K562 (cell line): Measurements from ENCODE around the gene EPHB4. TPM values are rescaled to one million over a fixed set of nuclear protein-coding genes. Genes with fewer than 3 reads are reported as not detected.

Experiments used
- ATAC-seq: fragments of 200-7000 bp; cut with Tn5 transposase; 3 replicates; pipeline ENCODE4 v1.9.1; 2020; ENCODE audit warnings: moderate library complexity
- BruUV-seq: library from RNA; stranded (reverse); fragments of 400-500 nt; replicated peaks from 2 replicates; lab custom pipeline; 2021; lab: Mats Ljungman, UMichigan
- CTCF ChIA-PET: fragments of 300-600 bp; formaldehyde crosslinking; extraction: SDS; loops from one replicate; lab custom pipeline; 2021; ENCODE audit warnings: low intra/inter-chr PET ratio; lab: Yijun Ruan, JAX
- POLR2A ChIA-PET: fragments of 300-600, 350-650 bp; sonication (Branson Sonifier 250); formaldehyde crosslinking; extraction: SDS; loops from one replicate; lab custom pipeline; 2021; ENCODE audit warnings: antibody characterized with exemption, inconsistent platforms; lab: Yijun Ruan, JAX
- DNase-seq, 4 experiments: peaks; one replicate each; pipeline versions ENCODE4 v3.0.0 to v3.0.0-alpha.2; 2011 to 2018; ENCODE audit warnings: low spot score in 3 of 4, mixed read lengths in 3 of 4; ENCODE audit errors: extremely low read depth in 1 of 4
- FAIRE-seq: peaks from 2 replicates; lab custom pipeline; 2011; peaks lifted over from hg19 to GRCh38; lab: Jason Lieb, UNC
- H2AFZ ChIP-seq: 2 replicates; pipeline ENCODE4 v1.6.0; 2011; ENCODE audit warnings: low read depth, low read length, control low read depth, inconsistent platforms
- H3K27ac ChIP-seq: fragments of 200-600 bp; 3 replicates; pipeline ENCODE4 v1.8.0; 2011; ENCODE audit warnings: low read depth, mild to moderate bottlenecking, control low read depth, inconsistent platforms, low read length, moderate library complexity, mixed read lengths; ENCODE audit errors: extremely low read depth
- H3K27me3 ChIP-seq, 2 experiments: fragments of 300-600 bp in 1 of 2; 2 replicates in 1 of 2; 3 replicates in 1 of 2; pipeline versions ENCODE4 v1.6.0 to v1.8.0; 2011; ENCODE audit warnings: inconsistent platforms in 2 of 2, low read length in 2 of 2, mild to moderate bottlenecking in 1 of 2, mixed read lengths in 1 of 2, moderate library complexity in 1 of 2; ENCODE audit not compliant: control insufficient read depth in 2 of 2, insufficient read depth in 2 of 2
- H3K36me3 ChIP-seq: fragments of 300-600 bp; 3 replicates; pipeline ENCODE4 v1.8.0; 2011; ENCODE audit warnings: mild to moderate bottlenecking, low read length, inconsistent platforms; ENCODE audit not compliant: control insufficient read depth, insufficient read depth
- H3K4me1 ChIP-seq, 2 experiments: fragments of 200-600 bp in 1 of 2; replicated peaks in 1 of 2; 2 replicates in 1 of 2; 3 replicates in 1 of 2; pipeline versions ENCODE4 v1.5.1 to v1.8.0; 2011; ENCODE audit warnings: inconsistent platforms in 2 of 2, low read length in 2 of 2, mild to moderate bottlenecking in 1 of 2, mixed read lengths in 1 of 2, moderate library complexity in 1 of 2; ENCODE audit not compliant: control insufficient read depth in 2 of 2, insufficient read depth in 2 of 2
- H3K4me2 ChIP-seq: 2 replicates; pipeline ENCODE4 v1.6.1; 2011; ENCODE audit warnings: low read length, control low read depth, inconsistent platforms, mixed read lengths; ENCODE audit not compliant: insufficient read depth
- H3K4me3 ChIP-seq: fragments of 200-600 bp; sonication (generic), shearing (Covaris generic); 2 replicates; pipeline ENCODE4 v1.5.1; 2016; ENCODE audit warnings: control low read depth, inconsistent platforms
- H3K79me2 ChIP-seq: fragments of 200-600 bp; 3 replicates; pipeline ENCODE4 v1.8.0; 2011; ENCODE audit warnings: low read length, inconsistent platforms; ENCODE audit not compliant: control insufficient read depth, insufficient read depth
- H3K9ac ChIP-seq, 2 experiments: 2 replicates each; pipeline versions ENCODE4 v1.6.0 to v1.6.1; 2011; ENCODE audit warnings: low read depth in 2 of 2, low read length in 2 of 2, control low read depth in 1 of 2, inconsistent platforms in 1 of 2, mild to moderate bottlenecking in 1 of 2, mixed read lengths in 1 of 2; ENCODE audit not compliant: insufficient read depth in 1 of 2
- H3K9me1 ChIP-seq: one replicate; pipeline ENCODE4 v1.6.0; 2011; ENCODE audit warnings: inconsistent platforms, mild to moderate bottlenecking, low read length, moderate library complexity; ENCODE audit not compliant: control insufficient read depth, insufficient read depth
- H3K9me3 ChIP-seq: replicated peaks from 2 replicates; pipeline ENCODE4 v1.5.1; 2011; ENCODE audit warnings: low read depth, low read length, inconsistent platforms; ENCODE audit not compliant: control insufficient read depth, insufficient read depth
- H4K20me1 ChIP-seq: replicated peaks from 2 replicates; pipeline ENCODE4 v1.6.1; 2011; ENCODE audit warnings: low read length, inconsistent platforms, mixed read lengths; ENCODE audit not compliant: control insufficient read depth, insufficient read depth
- AFF4 ChIP-seq: sonication (generic); formaldehyde crosslinking; IDR thresholded peaks from 2 replicates; pipeline ENCODE4 v1.8.0; 2023; ENCODE audit warnings: mild to moderate bottlenecking, missing genetic modification reagents
- FOXJ3 ChIP-seq: sonication (generic); formaldehyde crosslinking; IDR thresholded peaks from 2 replicates; pipeline ENCODE4 v1.4.0; 2020; ENCODE audit warnings: mild to moderate bottlenecking, missing genetic modification reagents
- GATAD2A ChIP-seq: fragments of 450-650 bp; IDR thresholded peaks from 2 replicates; pipeline ENCODE4 v1.6.1; 2017
- PTRF ChIP-seq: fragments of 450-650 bp; IDR thresholded peaks from 2 replicates; pipeline ENCODE4 v1.6.1; 2016; ENCODE audit warnings: mild to moderate bottlenecking, missing genetic modification characterization, missing compliant biosample characterization
- REST ChIP-seq, 2 experiments: fragments of 450-650 bp; formaldehyde crosslinking in 1 of 2; IDR thresholded peaks; 2 replicates each; pipeline versions ENCODE4 v1.4.0 to v1.6.1; 2014 to 2020; ENCODE audit warnings: mild to moderate bottlenecking in 2 of 2, borderline replicate concordance in 1 of 2, low read depth in 1 of 2
- RUNX1 ChIP-seq: sonication (generic); IDR thresholded peaks from 2 replicates; pipeline ENCODE4 v1.6.1; 2016; ENCODE audit warnings: antibody characterized with exemption, low read depth
- SAFB ChIP-seq: fragments of 200-400 bp; formaldehyde crosslinking; IDR thresholded peaks from 2 replicates; pipeline ENCODE4 v1.6.1; 2017; ENCODE audit warnings: low read depth, low read length, borderline replicate concordance
- SNRNP70 ChIP-seq: fragments of 200-400 bp; formaldehyde crosslinking; optimal IDR thresholded peaks from 2 replicates; pipeline ENCODE3; 2017; ENCODE audit warnings: low read depth, low read length
- STAT5B ChIP-seq: fragments of 250-450 bp; sonication (Bioruptor Pico); IDR thresholded peaks from 2 replicates; pipeline ENCODE4 v1.8.0; 2021; ENCODE audit warnings: mild to moderate bottlenecking, inconsistent platforms
- WGBS: fragments of 100-300 bp; shearing (Covaris generic); methylation state at CpG from one replicate; pipeline ENCODE4 v1.1.6; 2016; ENCODE audit warnings: low coverage, mixed read lengths; ENCODE audit not compliant: insufficient coverage; ENCODE audit errors: missing lambda C conversion rate; 5-methylcytosine and 5-hydroxymethylcytosine counted together
- in situ Hi-C: fragments of 300-500 bp; cut with MboI; formaldehyde crosslinking; loops from 4 replicates; pipeline ENCODE4 v1.15.0; 2018; ENCODE audit warnings: inconsistent platforms, mixed read lengths
- intact Hi-C: fragments of 100-400 bp; cut with micrococcal nuclease; formaldehyde crosslinking; loops from 2 replicates; pipeline ENCODE4 v1.14.2; 2022
- polyA plus RNA-seq, 8 experiments: library from polyadenylated mRNA; depleted of rRNA in 4 of 8; stranded (reverse) in 5 of 8; unstranded in 3 of 8; fragments of >200 nt; fragmentation: Nextera tagmentation in 2 of 8; fragmentation: Illumina TruSeq in 1 of 8; extraction: Ambion mirVana in 2 of 8; extraction: Trizol in 1 of 8; gene quantifications; 2 replicates each; pipeline versions ENCODE4 v1.2.1 to v1.2.3, GENCODE V29; 2011 to 2014; ENCODE audit warnings: inconsistent platforms in 1 of 8, missing spikeins in 1 of 8
- total RNA-seq, 7 experiments: library from RNA; depleted of rRNA in 6 of 7; stranded (reverse); fragments of >200 nt in 6 of 7; fragmentation: Illumina TruSeq in 2 of 7; extraction: Trizol in 2 of 7; gene quantifications; 2 replicates each; pipeline versions ENCODE4 v1.2.1 to v1.2.3, GENCODE V29; 2011 to 2021; ENCODE audit warnings: low replicate concordance in 1 of 7

Gene EPHB4
- total and polyA plus RNA-seq, 9 of the 15 experiments (the other 6 are each of a cell fraction or from before 2014, with no cell fraction given): 1.2 to 82.1 (median 37.9) TPM

- Histone ChIP-seq H3K9ac (peak overlapping the region in 1 of 2 experiments; percentile 73; a peak in 3 of 4 replicates), H3K4me3 (no peak overlapping the region), H3K27me3 (no peaks in the 10 kb centered on the region), H3K79me2 (no peaks in the 10 kb centered on the region), H4K20me1 (no peaks in the 10 kb centered on the region), H2AFZ (no peak overlapping the region), H3K9me1 (no peaks in the 10 kb centered on the region), H3K36me3 (peaks cover 59% of the 10 kb centered on the region), H3K27ac (peak overlapping the region; percentile 39; the same call in 1 of the 3 replicates), H3K9me3 (no peaks in the 10 kb centered on the region), H3K4me2 (peak overlapping the region; percentile 53), H3K4me1 (peaks cover 46 to 66% of the 10 kb centered on the region in 2 experiments)
- in situ Hi-C loops (no loop called here), intact Hi-C loops (loop anchor here (5.0 kb wide), 1 partner anchor 96 kb away; the partner anchor contains the start of gene POP7)
- ChIA-PET POLR2A (interaction anchor here (0.6 to 2.3 kb wide), 9 partner anchors 9 to 258 kb away, joined by 3 to 7 read pairs (median 3); partner anchors contain the start of genes SLC12A9 and SRRT), CTCF (interaction anchor here (0.6 kb wide), 1 partner anchor 367 kb away, joined by 3 read pairs; the partner anchor contains the start of gene PPP1R35)
- BruUV-seq: no TSS peak
- ATAC-seq: peak; percentile 68
- FAIRE-seq: peak; percentile 86
- DNase-seq: peak; percentile 80 to 86 (median 84)
- 24% methylated on average over 19 of the region's 19 CpGs for WGBS
- TF ChIP-seq REST (IDR thresholded peaks at IDR 0.05; ENCODE audit: borderline replicate concordance): no peak
- TF ChIP-seq REST (CRISPR knock-in tag; IDR thresholded peaks at IDR 0.05; ENCODE audit: low read depth): no peak
- TF ChIP-seq SNRNP70: no peak
- no peak for TF ChIP-seq SAFB
- TF ChIP-seq STAT5B (CRISPR knock-in tag): no peak
- TF ChIP-seq RUNX1: no peak
- no peak for TF ChIP-seq AFF4 (CRISPR knock-in tag)
- TF ChIP-seq PTRF (tag): no peak
- peak; percentile 76; the same call in 1 of the 2 replicates for TF ChIP-seq GATAD2A
- no peak for TF ChIP-seq FOXJ3 (CRISPR knock-in tag)
Measured at GRCh38 chr7:100803398-100804161, 23.7 kb downstream of the EPHB4 start.
